HepG2 (cell line): ENCODE results near the gene SETD1A. TPM values are rescaled to one million over a fixed set of nuclear protein-coding genes. Genes with fewer than 3 reads are reported as not detected.

Experiments used
- EED ChIP-seq: sonication (generic); formaldehyde crosslinking; IDR thresholded peaks from 2 replicates; pipeline ENCODE4 v1.5.0; 2020; ENCODE audit warnings: mild to moderate bottlenecking, missing genetic modification reagents
- EHMT2 ChIP-seq: fragments of 200-600 bp; sonication (generic); IDR thresholded peaks from 2 replicates; pipeline ENCODE4 v1.7.0; 2017; ENCODE audit warnings: antibody characterized with exemption, low read depth, low read length, borderline replicate concordance
- ERF ChIP-seq: IDR thresholded peaks from 2 replicates; pipeline ENCODE4 v1.6.1; 2018; ENCODE audit warnings: missing biosample characterization, missing genetic modification reagents
- FOSL2 ChIP-seq: sonication (generic); formaldehyde crosslinking; IDR thresholded peaks from 2 replicates; pipeline ENCODE4 v1.4.0; 2020; ENCODE audit warnings: missing genetic modification reagents
- HIVEP1 ChIP-seq: sonication (generic); formaldehyde crosslinking; IDR thresholded peaks from 2 replicates; pipeline ENCODE4 v1.4.0; 2020; ENCODE audit warnings: mild to moderate bottlenecking, missing genetic modification reagents
- MBNL3 ChIP-seq: fragments of 250-450 bp; sonication (Bioruptor Pico); conservative IDR thresholded peaks from 2 replicates; pipeline ENCODE4 v1.8.0; 2022; ENCODE audit warnings: mild to moderate bottlenecking, inconsistent platforms
- MZF1 ChIP-seq: sonication (generic); formaldehyde crosslinking; IDR thresholded peaks from 2 replicates; pipeline ENCODE4 v1.8.1; 2023; ENCODE audit warnings: mild to moderate bottlenecking, missing genetic modification reagents, borderline replicate concordance
- SAFB2 ChIP-seq: sonication (generic); formaldehyde crosslinking; IDR thresholded peaks from 2 replicates; pipeline ENCODE4 v1.5.1; 2020; ENCODE audit warnings: missing genetic modification reagents, low read depth, mild to moderate bottlenecking, borderline replicate concordance
- ZNF124 ChIP-seq: sonication (generic); formaldehyde crosslinking; IDR thresholded peaks from 2 replicates; pipeline ENCODE4 v1.4.0; 2020; ENCODE audit warnings: missing genetic modification reagents
- ZNF225 ChIP-seq: sonication (generic); formaldehyde crosslinking; IDR thresholded peaks from 2 replicates; pipeline ENCODE4 v1.4.0; 2020; ENCODE audit warnings: mild to moderate bottlenecking, missing genetic modification reagents
- ZNF44 ChIP-seq: sonication (generic); formaldehyde crosslinking; IDR thresholded peaks from 2 replicates; pipeline ENCODE4 v1.5.1; 2020; ENCODE audit warnings: mild to moderate bottlenecking, missing genetic modification reagents
- ZNF569 ChIP-seq: sonication (generic); formaldehyde crosslinking; IDR thresholded peaks from 2 replicates; pipeline ENCODE4 v1.5.0; 2020; ENCODE audit warnings: mild to moderate bottlenecking, missing genetic modification reagents, moderate library complexity, borderline replicate concordance
- ZNF672 ChIP-seq: sonication (generic); formaldehyde crosslinking; IDR thresholded peaks from 2 replicates; pipeline ENCODE4 v1.8.1; 2022; ENCODE audit warnings: missing genetic modification reagents
- ZSCAN22 ChIP-seq: sonication (generic); formaldehyde crosslinking; IDR thresholded peaks from 2 replicates; pipeline ENCODE4 v1.4.0; 2020; ENCODE audit warnings: mild to moderate bottlenecking, missing genetic modification reagents
- polyA plus RNA-seq, 8 experiments: library from polyadenylated mRNA; depleted of rRNA in 3 of 8; stranded (reverse) in 7 of 8; unstranded in 1 of 8; fragments of >200 nt; fragmentation: Illumina TruSeq in 4 of 8; extraction: Trizol in 4 of 8; gene quantifications; 2 replicates each; pipeline versions ENCODE4 v1.2.1 to v1.2.3, GENCODE V29; 2011 to 2016; ENCODE audit warnings: low read depth in 4 of 8, missing spikeins in 1 of 8, mixed read lengths in 1 of 8; ENCODE audit not compliant: insufficient read depth in 1 of 8
- total RNA-seq, 5 experiments: library from RNA; depleted of rRNA; stranded (reverse); fragments of >200 nt; fragmentation: Illumina TruSeq; extraction: Trizol; gene quantifications; 2 replicates each; pipeline ENCODE4 v1.2.3, GENCODE V29; 2016; ENCODE audit warnings: low read depth in 1 of 5
- TF ChIP-seq, protein P1 (sequence below): sonication (generic); formaldehyde crosslinking; IDR thresholded peaks from 2 replicates; pipeline ENCODE4 v1.5.0; 2020; ENCODE audit warnings: mild to moderate bottlenecking, missing genetic modification reagents, moderate library complexity
- TF ChIP-seq, protein P2 (sequence below): sonication (generic); formaldehyde crosslinking; IDR thresholded peaks from 2 replicates; pipeline ENCODE4 v1.4.0; 2020; ENCODE audit warnings: missing genetic modification reagents
- TF ChIP-seq, protein P3 (sequence below): IDR thresholded peaks from 2 replicates; pipeline ENCODE4 v1.6.1; 2016; ENCODE audit warnings: mild to moderate bottlenecking, missing biosample characterization, missing genetic modification reagents
- TF ChIP-seq, protein P4 (sequence below): sonication (generic); formaldehyde crosslinking; IDR thresholded peaks from 2 replicates; pipeline ENCODE4 v1.4.0; 2020; ENCODE audit warnings: missing genetic modification reagents, borderline replicate concordance
- TF ChIP-seq, protein P5 (sequence below): IDR thresholded peaks from 2 replicates; pipeline ENCODE4 v1.4.0; 2020; ENCODE audit warnings: mild to moderate bottlenecking, missing genetic modification reagents

SETD1A gene
- total and polyA plus RNA-seq, 2 of the 13 experiments (the other 11 are each of a cell fraction or from before 2014, with no cell fraction given), result 3.8 to 5.6 TPM

DNA sequence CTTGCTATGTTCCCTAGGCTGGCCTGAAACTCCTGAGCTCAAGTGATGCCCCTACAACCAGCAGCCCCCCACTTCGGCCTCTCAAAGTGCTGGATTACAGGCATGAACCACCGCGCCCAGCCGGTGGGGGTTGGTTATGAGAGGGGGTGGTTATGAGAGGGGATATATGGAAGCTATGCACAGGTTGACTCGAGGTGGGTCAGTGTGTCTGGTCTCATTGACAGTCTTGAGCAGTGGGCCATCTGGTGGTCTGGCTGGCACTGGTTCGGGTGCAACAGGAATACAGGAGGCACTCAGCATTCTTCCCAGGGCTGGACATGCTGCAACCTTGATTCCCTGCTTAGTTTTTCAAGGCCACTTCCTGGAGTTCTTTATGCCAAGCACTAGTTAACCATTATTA is 58.5 kb downstream of the SETD1A start (continued):
- TF ChIP-seq ZNF569 (CRISPR knock-in tag) (no peak), ZNF225 (CRISPR knock-in tag) (no peak), ZNF124 (CRISPR knock-in tag) (no peak), ZSCAN22 (CRISPR knock-in tag) (no peak), EHMT2 (no peak), FOSL2 (peak; percentile 25; the same call in 1 of the 2 replicates), HIVEP1 (CRISPR knock-in tag) (0 out of 2 replicates have a peak, but pooled peaks have one; percentile 33), EED (0 out of 2 replicates have a peak, but pooled peaks have one; percentile 27), SAFB2 (no peak), MZF1 (CRISPR knock-in tag) (no peak), ERF (CRISPR knock-in tag) (peak; percentile 59; the same call in 1 of the 2 replicates), MBNL3 (CRISPR knock-in tag) (no peak), ZNF672 (no peak), ZNF44 (CRISPR knock-in tag) (no peak)
- TF ChIP-seq, protein P1, sequence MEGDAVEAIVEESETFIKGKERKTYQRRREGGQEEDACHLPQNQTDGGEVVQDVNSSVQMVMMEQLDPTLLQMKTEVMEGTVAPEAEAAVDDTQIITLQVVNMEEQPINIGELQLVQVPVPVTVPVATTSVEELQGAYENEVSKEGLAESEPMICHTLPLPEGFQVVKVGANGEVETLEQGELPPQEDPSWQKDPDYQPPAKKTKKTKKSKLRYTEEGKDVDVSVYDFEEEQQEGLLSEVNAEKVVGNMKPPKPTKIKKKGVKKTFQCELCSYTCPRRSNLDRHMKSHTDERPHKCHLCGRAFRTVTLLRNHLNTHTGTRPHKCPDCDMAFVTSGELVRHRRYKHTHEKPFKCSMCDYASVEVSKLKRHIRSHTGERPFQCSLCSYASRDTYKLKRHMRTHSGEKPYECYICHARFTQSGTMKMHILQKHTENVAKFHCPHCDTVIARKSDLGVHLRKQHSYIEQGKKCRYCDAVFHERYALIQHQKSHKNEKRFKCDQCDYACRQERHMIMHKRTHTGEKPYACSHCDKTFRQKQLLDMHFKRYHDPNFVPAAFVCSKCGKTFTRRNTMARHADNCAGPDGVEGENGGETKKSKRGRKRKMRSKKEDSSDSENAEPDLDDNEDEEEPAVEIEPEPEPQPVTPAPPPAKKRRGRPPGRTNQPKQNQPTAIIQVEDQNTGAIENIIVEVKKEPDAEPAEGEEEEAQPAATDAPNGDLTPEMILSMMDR (CRISPR knock-in tag), result peak; percentile 94
- TF ChIP-seq, protein P2, sequence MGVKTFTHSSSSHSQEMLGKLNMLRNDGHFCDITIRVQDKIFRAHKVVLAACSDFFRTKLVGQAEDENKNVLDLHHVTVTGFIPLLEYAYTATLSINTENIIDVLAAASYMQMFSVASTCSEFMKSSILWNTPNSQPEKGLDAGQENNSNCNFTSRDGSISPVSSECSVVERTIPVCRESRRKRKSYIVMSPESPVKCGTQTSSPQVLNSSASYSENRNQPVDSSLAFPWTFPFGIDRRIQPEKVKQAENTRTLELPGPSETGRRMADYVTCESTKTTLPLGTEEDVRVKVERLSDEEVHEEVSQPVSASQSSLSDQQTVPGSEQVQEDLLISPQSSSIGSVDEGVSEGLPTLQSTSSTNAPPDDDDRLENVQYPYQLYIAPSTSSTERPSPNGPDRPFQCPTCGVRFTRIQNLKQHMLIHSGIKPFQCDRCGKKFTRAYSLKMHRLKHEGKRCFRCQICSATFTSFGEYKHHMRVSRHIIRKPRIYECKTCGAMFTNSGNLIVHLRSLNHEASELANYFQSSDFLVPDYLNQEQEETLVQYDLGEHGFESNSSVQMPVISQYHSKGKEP (CRISPR knock-in tag), result no peak
- TF ChIP-seq, protein P3, sequence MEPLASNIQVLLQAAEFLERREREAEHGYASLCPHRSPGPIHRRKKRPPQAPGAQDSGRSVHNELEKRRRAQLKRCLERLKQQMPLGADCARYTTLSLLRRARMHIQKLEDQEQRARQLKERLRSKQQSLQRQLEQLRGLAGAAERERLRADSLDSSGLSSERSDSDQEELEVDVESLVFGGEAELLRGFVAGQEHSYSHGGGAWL (CRISPR knock-in tag), result no peak
- TF ChIP-seq, protein P4, sequence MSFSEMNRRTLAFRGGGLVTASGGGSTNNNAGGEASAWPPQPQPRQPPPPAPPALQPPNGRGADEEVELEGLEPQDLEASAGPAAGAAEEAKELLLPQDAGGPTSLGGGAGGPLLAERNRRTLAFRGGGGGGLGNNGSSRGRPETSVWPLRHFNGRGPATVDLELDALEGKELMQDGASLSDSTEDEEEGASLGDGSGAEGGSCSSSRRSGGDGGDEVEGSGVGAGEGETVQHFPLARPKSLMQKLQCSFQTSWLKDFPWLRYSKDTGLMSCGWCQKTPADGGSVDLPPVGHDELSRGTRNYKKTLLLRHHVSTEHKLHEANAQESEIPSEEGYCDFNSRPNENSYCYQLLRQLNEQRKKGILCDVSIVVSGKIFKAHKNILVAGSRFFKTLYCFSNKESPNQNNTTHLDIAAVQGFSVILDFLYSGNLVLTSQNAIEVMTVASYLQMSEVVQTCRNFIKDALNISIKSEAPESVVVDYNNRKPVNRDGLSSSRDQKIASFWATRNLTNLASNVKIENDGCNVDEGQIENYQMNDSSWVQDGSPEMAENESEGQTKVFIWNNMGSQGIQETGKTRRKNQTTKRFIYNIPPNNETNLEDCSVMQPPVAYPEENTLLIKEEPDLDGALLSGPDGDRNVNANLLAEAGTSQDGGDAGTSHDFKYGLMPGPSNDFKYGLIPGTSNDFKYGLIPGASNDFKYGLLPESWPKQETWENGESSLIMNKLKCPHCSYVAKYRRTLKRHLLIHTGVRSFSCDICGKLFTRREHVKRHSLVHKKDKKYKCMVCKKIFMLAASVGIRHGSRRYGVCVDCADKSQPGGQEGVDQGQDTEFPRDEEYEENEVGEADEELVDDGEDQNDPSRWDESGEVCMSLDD (CRISPR knock-in tag), result no peak
- TF ChIP-seq, protein P5, sequence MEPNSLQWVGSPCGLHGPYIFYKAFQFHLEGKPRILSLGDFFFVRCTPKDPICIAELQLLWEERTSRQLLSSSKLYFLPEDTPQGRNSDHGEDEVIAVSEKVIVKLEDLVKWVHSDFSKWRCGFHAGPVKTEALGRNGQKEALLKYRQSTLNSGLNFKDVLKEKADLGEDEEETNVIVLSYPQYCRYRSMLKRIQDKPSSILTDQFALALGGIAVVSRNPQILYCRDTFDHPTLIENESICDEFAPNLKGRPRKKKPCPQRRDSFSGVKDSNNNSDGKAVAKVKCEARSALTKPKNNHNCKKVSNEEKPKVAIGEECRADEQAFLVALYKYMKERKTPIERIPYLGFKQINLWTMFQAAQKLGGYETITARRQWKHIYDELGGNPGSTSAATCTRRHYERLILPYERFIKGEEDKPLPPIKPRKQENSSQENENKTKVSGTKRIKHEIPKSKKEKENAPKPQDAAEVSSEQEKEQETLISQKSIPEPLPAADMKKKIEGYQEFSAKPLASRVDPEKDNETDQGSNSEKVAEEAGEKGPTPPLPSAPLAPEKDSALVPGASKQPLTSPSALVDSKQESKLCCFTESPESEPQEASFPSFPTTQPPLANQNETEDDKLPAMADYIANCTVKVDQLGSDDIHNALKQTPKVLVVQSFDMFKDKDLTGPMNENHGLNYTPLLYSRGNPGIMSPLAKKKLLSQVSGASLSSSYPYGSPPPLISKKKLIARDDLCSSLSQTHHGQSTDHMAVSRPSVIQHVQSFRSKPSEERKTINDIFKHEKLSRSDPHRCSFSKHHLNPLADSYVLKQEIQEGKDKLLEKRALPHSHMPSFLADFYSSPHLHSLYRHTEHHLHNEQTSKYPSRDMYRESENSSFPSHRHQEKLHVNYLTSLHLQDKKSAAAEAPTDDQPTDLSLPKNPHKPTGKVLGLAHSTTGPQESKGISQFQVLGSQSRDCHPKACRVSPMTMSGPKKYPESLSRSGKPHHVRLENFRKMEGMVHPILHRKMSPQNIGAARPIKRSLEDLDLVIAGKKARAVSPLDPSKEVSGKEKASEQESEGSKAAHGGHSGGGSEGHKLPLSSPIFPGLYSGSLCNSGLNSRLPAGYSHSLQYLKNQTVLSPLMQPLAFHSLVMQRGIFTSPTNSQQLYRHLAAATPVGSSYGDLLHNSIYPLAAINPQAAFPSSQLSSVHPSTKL, result peak; percentile 55
